ENCODE data around the gene CAPN15.

CAPN15 gene

GRCh38 chr16:569445-570254 is 42.1 kb downstream of the CAPN15 start, which contains the start of gene PIGQ:
Gene PIGQ (plus strand): TSS chr16:569968. CDS start chr16:574075, 4,107 bp downstream.
- TF ChIP-seq TAF1 (IDR thresholded peaks at IDR 0.05; ENCODE audit: borderline replicate concordance, low read depth, low read length), result no peak
- no peak for TF ChIP-seq POLR2AphosphoS5 (IDR thresholded peaks at IDR 0.05; ENCODE audit: low read depth, low read length)
- no peak for TF ChIP-seq POLR2A (IDR thresholded peaks at IDR 0.05; ENCODE audit: low read depth, low read length)
- DNase-seq (ENCODE audit: insufficient read length) (peak; percentile 96), FAIRE-seq (peak; percentile 38)

- no peak for DNase-seq (ENCODE audit: insufficient read length)
- TF ChIP-seq TAF1 (IDR thresholded peaks at IDR 0.05; ENCODE audit: borderline replicate concordance, low read depth, low read length), result no peak
- TF ChIP-seq POLR2A (IDR thresholded peaks at IDR 0.05; ENCODE audit: low read depth, low read length), result no peak
- TF ChIP-seq POLR2AphosphoS5 (IDR thresholded peaks at IDR 0.05; ENCODE audit: low read depth, low read length), result no peak
- no peak for FAIRE-seq
Measured at GRCh38 chr16:572865-573650, 45.5 kb downstream of the CAPN15 start.

DNA sequence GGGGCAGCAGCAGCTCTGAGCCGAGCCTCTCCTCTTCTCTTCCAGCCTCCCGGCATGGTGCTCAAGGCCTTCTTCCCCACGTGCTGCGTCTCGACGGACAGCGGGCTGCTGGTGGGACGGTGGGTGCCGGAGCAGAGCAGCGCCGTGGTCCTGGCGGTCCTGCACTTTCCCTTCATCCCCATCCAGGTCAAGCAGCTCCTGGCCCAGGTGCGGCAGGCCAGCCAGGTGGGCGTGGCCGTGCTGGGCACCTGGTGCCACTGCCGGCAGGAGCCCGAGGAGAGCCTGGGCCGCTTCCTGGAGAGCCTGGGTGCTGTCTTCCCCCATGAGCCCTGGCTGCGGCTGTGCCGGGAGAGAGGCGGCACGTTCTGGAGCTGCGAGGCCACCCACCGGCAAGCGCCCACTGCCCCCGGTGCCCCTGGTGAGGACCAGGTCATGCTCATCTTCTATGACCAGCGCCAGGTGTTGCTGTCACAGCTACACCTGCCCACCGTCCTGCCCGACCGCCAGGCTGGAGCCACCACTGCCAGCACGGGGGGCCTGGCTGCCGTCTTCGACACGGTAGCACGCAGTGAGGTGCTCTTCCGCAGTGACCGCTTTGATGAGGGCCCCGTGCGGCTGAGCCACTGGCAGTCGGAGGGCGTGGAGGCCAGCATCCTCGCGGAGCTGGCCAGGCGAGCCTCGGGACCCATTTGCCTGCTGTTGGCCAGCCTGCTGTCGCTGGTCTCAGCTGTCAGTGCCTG is 46.7 kb downstream of the CAPN15 start:
- TF ChIP-seq POLR2AphosphoS5 (IDR thresholded peaks at IDR 0.05; ENCODE audit: low read depth, low read length), result no peak
- TF ChIP-seq POLR2A (IDR thresholded peaks at IDR 0.05; ENCODE audit: low read depth, low read length), result no peak
- TF ChIP-seq TAF1 (IDR thresholded peaks at IDR 0.05; ENCODE audit: borderline replicate concordance, low read depth, low read length), result no peak
- FAIRE-seq, result no peak

GRCh38 chr16:575354-576196 is 48.1 kb downstream of the CAPN15 start:
- FAIRE-seq (no peak), DNase-seq (ENCODE audit: insufficient read length) (no peak)
- TF ChIP-seq POLR2AphosphoS5 (IDR thresholded peaks at IDR 0.05; ENCODE audit: low read depth, low read length), result no peak
- TF ChIP-seq TAF1 (IDR thresholded peaks at IDR 0.05; ENCODE audit: borderline replicate concordance, low read depth, low read length), result no peak
- no peak for TF ChIP-seq POLR2A (IDR thresholded peaks at IDR 0.05; ENCODE audit: low read depth, low read length)

More for the DNA sequence above, 46.7 kb downstream of the CAPN15 start:
- DNase-seq (ENCODE audit: insufficient read length), result no peak

GRCh38 chr16:576197-576822 is 48.8 kb downstream of the CAPN15 start:
- no peak for FAIRE-seq
- no peak for DNase-seq (ENCODE audit: insufficient read length)

GRCh38 chr16:576823-577201 is 49.3 kb downstream of the CAPN15 start:
- TF ChIP-seq TAF1 (IDR thresholded peaks at IDR 0.05; ENCODE audit: borderline replicate concordance, low read depth, low read length), result no peak
- no peak for TF ChIP-seq POLR2A (IDR thresholded peaks at IDR 0.05; ENCODE audit: low read depth, low read length)
- TF ChIP-seq POLR2AphosphoS5 (IDR thresholded peaks at IDR 0.05; ENCODE audit: low read depth, low read length), result no peak
- FAIRE-seq (no peak), DNase-seq (ENCODE audit: insufficient read length) (no peak)

More at GRCh38 chr16:576197-576822, 48.8 kb downstream of the CAPN15 start:
- TF ChIP-seq POLR2AphosphoS5 (IDR thresholded peaks at IDR 0.05; ENCODE audit: low read depth, low read length) (no peak), POLR2A (IDR thresholded peaks at IDR 0.05; ENCODE audit: low read depth, low read length) (no peak), TAF1 (IDR thresholded peaks at IDR 0.05; ENCODE audit: borderline replicate concordance, low read depth, low read length) (no peak)

GRCh38 chr16:577796-578195 is 50.3 kb downstream of the CAPN15 start:
- FAIRE-seq (no peak), DNase-seq (ENCODE audit: insufficient read length) (no peak)
- TF ChIP-seq TAF1 (IDR thresholded peaks at IDR 0.05; ENCODE audit: borderline replicate concordance, low read depth, low read length), result no peak
- no peak for TF ChIP-seq POLR2AphosphoS5 (IDR thresholded peaks at IDR 0.05; ENCODE audit: low read depth, low read length)
- TF ChIP-seq POLR2A (IDR thresholded peaks at IDR 0.05; ENCODE audit: low read depth, low read length), result no peak

DNA sequence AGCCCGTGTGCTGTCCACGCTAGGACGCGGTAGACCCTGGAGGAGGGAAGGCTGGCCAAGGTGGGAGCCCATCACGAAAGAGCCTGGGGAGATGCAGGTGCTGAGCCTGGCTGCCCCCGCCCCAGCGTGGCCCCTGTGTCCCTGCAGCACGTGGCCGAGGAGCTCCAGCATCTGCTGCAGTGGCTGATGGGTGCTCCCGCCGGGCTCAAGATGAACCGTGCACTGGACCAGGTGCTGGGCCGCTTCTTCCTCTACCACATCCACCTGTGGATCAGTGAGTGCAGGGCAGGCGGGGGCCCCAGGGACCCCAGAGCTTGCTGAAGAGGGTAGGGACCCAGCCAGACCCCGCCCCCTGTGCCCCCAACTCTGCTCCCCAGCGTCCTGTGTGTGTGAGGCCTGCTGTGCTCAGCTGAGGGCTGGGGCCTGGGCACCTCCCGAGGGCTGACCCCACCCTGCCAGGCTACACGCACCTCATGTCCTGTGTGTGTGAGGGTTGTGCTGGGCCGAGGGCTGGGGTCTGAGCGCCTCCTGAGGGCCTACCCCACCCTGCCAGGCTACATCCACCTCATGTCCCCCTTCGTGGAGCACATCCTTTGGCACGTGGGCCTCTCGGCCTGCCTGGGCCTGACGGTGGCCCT is 50.8 kb downstream of the CAPN15 start:
- FAIRE-seq (no peak), DNase-seq (ENCODE audit: insufficient read length) (no peak)
- TF ChIP-seq POLR2AphosphoS5 (IDR thresholded peaks at IDR 0.05; ENCODE audit: low read depth, low read length) (no peak), POLR2A (IDR thresholded peaks at IDR 0.05; ENCODE audit: low read depth, low read length) (no peak), TAF1 (IDR thresholded peaks at IDR 0.05; ENCODE audit: borderline replicate concordance, low read depth, low read length) (no peak)

GRCh38 chr16:578870-579405 is 51.4 kb downstream of the CAPN15 start:
- DNase-seq (ENCODE audit: insufficient read length) (peak; percentile 91), FAIRE-seq (peak; percentile 92)
- TF ChIP-seq POLR2A (IDR thresholded peaks at IDR 0.05; ENCODE audit: low read depth, low read length) (no peak), TAF1 (IDR thresholded peaks at IDR 0.05; ENCODE audit: borderline replicate concordance, low read depth, low read length) (no peak), POLR2AphosphoS5 (IDR thresholded peaks at IDR 0.05; ENCODE audit: low read depth, low read length) (no peak)
